Coronary artery (tissue), 2 donors: ENCODE results near the gene NFYB.
A peak's percentile ranks its signal among the peaks of the same experiment; 100 is the strongest.

Source experiments
- DNase-seq: peaks from one replicate; pipeline ENCODE4 v3.0.0-alpha.2; 2017; ENCODE audit warnings: low spot score
- H3K27ac ChIP-seq, 2 donors: fragments of 200-600 bp; sonication (generic); one replicate each; pipeline ENCODE4 v1.5.1; 2016 to 2019
- H3K4me3 ChIP-seq: fragments of 200-600 bp; sonication (generic); 2 replicates; pipeline ENCODE4 v1.5.1; 2016; ENCODE audit warnings: mild to moderate bottlenecking, moderate library complexity
- TF ChIP-seq, protein P1 (sequence below): fragments of 200-600 bp; sonication (generic); IDR thresholded peaks from one replicate; pipeline ENCODE4 v1.5.1; 2019; ENCODE audit warnings: antibody characterized with exemption

NFYB gene

GRCh38 chr12:104137902-104138796 is at the start of gene NFYB:
NFYB (minus strand) TSS chr12:104138210; CDS start chr12:104135453, 2,757 bp downstream.
- peak; percentile 98 for DNase-seq
- H3K27ac ChIP-seq: peak within 1 kb of the TSS; percentile 92 to 98
- H3K4me3 ChIP-seq: peak within 1 kb of the TSS; percentile 94
- TF ChIP-seq, protein P1, sequence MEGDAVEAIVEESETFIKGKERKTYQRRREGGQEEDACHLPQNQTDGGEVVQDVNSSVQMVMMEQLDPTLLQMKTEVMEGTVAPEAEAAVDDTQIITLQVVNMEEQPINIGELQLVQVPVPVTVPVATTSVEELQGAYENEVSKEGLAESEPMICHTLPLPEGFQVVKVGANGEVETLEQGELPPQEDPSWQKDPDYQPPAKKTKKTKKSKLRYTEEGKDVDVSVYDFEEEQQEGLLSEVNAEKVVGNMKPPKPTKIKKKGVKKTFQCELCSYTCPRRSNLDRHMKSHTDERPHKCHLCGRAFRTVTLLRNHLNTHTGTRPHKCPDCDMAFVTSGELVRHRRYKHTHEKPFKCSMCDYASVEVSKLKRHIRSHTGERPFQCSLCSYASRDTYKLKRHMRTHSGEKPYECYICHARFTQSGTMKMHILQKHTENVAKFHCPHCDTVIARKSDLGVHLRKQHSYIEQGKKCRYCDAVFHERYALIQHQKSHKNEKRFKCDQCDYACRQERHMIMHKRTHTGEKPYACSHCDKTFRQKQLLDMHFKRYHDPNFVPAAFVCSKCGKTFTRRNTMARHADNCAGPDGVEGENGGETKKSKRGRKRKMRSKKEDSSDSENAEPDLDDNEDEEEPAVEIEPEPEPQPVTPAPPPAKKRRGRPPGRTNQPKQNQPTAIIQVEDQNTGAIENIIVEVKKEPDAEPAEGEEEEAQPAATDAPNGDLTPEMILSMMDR: no peak

- Histone ChIP-seq H3K4me3 (no peak overlapping the region), H3K27ac (no peak overlapping the region)
- TF ChIP-seq, protein P1: no peak
- DNase-seq: no peak
These were observed 49.6 kb upstream of the NFYB start for GRCh38 chr12:104187446-104188155.

DNA sequence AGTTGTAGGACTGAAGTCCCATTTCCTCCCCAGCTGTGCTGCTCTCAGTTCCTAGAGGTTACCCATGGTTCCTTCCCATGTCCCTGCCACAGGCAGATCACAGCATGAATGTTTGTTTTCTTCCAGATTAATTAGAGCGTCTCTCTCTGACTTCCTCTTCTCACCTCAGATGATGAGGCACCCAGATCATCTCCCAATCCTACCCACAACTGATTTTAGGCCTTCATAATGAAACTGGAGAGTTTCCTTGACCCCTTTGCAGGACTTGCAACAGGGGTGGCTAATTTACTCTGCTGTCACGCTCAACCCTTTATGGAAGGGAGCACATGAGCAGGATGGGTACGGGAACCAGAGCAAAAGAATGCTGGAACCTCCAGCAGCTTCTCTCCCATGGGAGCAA is 45.4 kb upstream of the NFYB start:
- TF ChIP-seq, protein P1: no peak
- no peak for DNase-seq
- peak overlapping the region; percentile 79 to 92 for H3K27ac ChIP-seq
- no peak overlapping the region for H3K4me3 ChIP-seq

DNA sequence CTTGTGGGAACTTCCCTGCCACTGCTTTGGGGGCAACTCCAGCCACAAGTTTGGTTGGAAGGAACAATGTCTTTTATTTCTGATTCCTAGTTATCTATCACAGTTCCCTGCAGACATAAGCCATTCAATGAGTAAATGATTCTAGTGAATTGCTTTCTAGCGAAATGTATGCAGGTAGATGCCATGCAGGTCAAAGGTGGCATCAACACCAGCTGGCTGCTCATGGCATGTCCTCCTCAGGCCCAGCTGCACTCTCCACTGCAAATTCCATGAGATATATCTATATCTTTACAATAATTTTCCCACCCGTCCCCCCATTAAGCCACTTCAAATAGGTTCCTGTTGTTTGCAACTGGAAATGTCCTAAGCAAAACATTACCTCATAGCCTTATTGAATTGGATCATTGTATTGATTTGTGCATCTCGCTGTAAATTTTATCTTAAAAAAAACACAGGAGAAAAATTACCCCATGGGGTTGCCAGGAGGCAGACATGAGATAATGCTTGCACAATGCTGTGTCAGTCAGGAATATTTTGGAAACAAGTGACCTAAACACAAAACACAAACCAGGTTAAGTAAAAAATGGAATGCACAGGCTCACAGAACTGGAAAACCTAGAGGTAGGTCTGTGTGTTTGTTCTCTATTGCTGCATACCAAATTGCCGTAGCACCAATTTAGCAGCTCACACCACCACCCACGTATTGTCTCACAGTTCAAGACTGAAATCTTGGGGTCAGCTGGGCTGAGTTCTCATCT is 44.8 kb upstream of the NFYB start:
- TF ChIP-seq, protein P1: no peak
- H3K27ac ChIP-seq: peak overlapping the region; percentile 79 to 92
- no peak for DNase-seq
- H3K4me3 ChIP-seq: peak overlapping the region; percentile 22

DNA sequence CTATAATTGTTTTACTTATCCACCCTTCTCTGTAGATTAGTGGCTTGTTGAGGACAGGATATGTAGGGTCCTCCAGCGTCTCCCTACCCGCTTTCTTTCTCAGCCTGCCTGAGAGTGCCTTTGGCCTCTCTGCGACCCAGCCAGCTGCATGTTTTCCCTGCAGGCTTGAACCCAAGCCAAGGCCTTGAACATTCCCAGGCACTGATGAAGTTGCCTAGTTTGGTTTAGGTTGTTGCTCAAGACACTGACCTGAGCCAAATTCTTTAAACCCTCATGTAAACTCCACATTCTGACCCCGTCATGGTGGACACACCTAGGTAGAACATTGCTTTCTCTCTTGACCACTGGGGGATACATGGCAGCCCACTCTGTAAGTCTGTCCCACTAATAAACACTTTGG is 44.1 kb upstream of the NFYB start:
- Histone ChIP-seq H3K27ac (peak overlapping the region; percentile 79 to 92), H3K4me3 (peak overlapping the region; percentile 22)
- TF ChIP-seq, protein P1: no peak
- DNase-seq: peak; percentile 89

- Histone ChIP-seq H3K27ac (peak overlapping the region; percentile 79 to 92), H3K4me3 (no peak overlapping the region)
- DNase-seq: no peak
- TF ChIP-seq, protein P1: no peak
These were observed 43.3 kb upstream of the NFYB start for GRCh38 chr12:104181313-104181712.
